DMS153 treated with DMSO at 0.1 percent for 48 hours (cell line): ENCODE data around the gene AGBL4.
A peak's percentile ranks its signal among the peaks of the same experiment; 100 is the strongest.
"Not testable (repeated sequence)": the region's sequence is repeated elsewhere in the genome, so short reads cannot be mapped to it uniquely, and the experiment has no call there.

Experiments used
- DNase-seq: peaks from one replicate; lab custom pipeline; 2025; ENCODE audit not compliant: unreplicated experiment; lab: John Stamatoyannopoulos, UW

The AGBL4 gene

GRCh38 chr1:48523558-48523957 lies 1500.2 kb downstream of the AGBL4 start:
- no peak for DNase-seq

- not testable (repeated sequence) for DNase-seq
These were observed 1503.9 kb downstream of the AGBL4 start for GRCh38 chr1:48519896-48520295.

GRCh38 chr1:48506870-48507269 lies 1516.9 kb downstream of the AGBL4 start:
- DNase-seq: no peak

- no peak for DNase-seq
These were observed 1523.0 kb downstream of the AGBL4 start for GRCh38 chr1:48500541-48501450.

GRCh38 chr1:48499211-48499735 lies 1524.5 kb downstream of the AGBL4 start:
- DNase-seq: no peak

- DNase-seq: peak; percentile 97
These were observed 1525.5 kb downstream of the AGBL4 start for GRCh38 chr1:48498096-48498791.

GRCh38 chr1:48495911-48496310 lies 1527.8 kb downstream of the AGBL4 start:
- DNase-seq: no peak

GRCh38 chr1:48495166-48495565 lies 1528.6 kb downstream of the AGBL4 start:
- DNase-seq: no peak

GRCh38 chr1:48493970-48494769 lies 1529.6 kb downstream of the AGBL4 start:
- peak; percentile 45 for DNase-seq

- DNase-seq: no peak
These were observed 1530.7 kb downstream of the AGBL4 start for GRCh38 chr1:48493041-48493440.

GRCh38 chr1:48492392-48492791 lies 1531.4 kb downstream of the AGBL4 start:
- DNase-seq: peak; percentile 76

GRCh38 chr1:48488721-48489120 lies 1535.0 kb downstream of the AGBL4 start:
- DNase-seq: no peak
